Measurements from ENCODE around the gene B3GALNT1.

DNA sequence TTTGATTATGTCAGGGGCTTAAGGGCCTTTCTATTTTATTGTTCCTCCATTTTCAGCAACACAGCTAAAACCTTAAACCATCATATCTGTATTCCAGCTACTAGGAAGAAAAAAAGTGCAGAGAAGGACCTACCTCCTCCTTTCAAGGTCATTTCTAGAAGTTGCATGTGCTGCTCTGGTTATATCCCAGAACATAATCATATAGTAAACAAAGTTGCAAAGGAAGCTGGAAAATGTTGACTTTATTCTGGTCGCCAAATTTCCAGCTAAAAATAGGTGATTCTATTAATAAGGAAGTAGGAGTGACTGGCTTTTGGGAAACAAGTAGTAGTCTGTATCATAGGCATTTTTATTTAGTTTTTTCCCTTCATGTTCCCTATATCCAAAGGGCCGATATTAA lies 21.3 kb upstream of the B3GALNT1 start:
- TF ChIP-seq, protein P1, sequence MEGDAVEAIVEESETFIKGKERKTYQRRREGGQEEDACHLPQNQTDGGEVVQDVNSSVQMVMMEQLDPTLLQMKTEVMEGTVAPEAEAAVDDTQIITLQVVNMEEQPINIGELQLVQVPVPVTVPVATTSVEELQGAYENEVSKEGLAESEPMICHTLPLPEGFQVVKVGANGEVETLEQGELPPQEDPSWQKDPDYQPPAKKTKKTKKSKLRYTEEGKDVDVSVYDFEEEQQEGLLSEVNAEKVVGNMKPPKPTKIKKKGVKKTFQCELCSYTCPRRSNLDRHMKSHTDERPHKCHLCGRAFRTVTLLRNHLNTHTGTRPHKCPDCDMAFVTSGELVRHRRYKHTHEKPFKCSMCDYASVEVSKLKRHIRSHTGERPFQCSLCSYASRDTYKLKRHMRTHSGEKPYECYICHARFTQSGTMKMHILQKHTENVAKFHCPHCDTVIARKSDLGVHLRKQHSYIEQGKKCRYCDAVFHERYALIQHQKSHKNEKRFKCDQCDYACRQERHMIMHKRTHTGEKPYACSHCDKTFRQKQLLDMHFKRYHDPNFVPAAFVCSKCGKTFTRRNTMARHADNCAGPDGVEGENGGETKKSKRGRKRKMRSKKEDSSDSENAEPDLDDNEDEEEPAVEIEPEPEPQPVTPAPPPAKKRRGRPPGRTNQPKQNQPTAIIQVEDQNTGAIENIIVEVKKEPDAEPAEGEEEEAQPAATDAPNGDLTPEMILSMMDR (IDR thresholded peaks at IDR 0.05): no peak
- TF ChIP-seq POLR2A (IDR thresholded peaks at IDR 0.05): no peak

Data from breast epithelium (tissue), 3 donors.